SKM-1 (cell line): ENCODE data around the gene CDK11A.
"Not testable (repeated sequence)": the region's sequence is repeated elsewhere in the genome, so short reads cannot be mapped to it uniquely, and the experiment has no call there.

Source experiments
- DNase-seq: peaks from one replicate; lab custom pipeline; 2025; ENCODE audit not compliant: unreplicated experiment; lab: John Stamatoyannopoulos, UW

CDK11A gene

GRCh38 chr1:1664318-1664717 lies 59.8 kb downstream of the CDK11A start:
- DNase-seq, result not testable (repeated sequence)

DNA sequence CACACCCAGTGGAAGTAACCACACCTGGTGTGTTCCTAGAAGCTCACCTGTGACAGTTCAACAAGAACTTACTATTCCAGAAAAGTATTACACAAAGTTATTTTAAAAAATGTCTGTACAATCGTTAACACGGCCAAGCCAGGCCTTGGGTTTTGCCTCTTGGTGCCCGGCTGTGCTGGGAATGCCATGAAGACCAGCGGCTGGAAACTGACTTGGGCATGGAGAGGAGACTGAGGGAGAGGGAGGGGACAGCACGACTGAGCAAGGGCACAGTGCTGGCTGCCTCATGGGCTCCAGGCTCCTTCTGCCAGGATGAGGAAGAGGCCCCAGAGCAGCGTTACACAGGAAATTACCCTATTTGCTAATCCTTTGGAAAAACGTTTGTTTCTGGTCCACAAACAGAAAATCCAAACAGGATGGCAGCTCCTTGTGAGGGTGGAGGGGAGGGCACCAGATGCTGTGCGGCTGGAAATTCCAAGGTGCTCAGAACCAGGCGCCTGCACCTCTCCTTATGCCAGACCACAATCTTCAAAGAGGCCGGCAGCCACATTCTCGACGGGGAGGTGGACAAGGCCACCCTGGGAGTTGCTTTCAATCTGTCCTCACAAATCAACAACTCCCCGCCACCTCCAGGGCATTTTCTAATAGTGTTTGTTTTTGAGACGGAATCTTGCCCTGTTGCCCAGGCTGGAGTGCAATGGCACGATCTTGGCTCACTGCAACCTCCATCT lies 61.2 kb downstream of the CDK11A start:
- DNase-seq, result not testable (repeated sequence)

DNA sequence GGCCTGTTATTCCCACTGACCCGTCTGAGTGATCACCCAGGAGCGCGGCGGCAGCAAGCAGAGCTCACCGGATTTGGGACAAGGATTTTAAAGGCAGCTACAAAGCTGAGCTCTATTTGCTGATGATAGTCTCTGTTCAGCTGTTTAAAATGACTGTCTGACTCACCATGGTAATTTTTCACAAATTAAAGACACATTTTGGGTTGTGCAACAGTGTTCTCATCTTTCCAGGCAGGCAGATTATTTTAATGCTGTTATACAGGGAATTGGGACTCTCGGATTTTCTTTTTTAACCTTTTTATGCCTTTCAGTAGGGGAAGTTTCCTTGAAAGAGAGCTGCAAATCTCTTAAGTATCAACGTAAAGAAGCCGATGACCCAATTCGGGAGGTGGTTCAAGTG lies 61.8 kb downstream of the CDK11A start:
- DNase-seq, result not testable (repeated sequence)

GRCh38 chr1:1658583-1659549 lies 65.3 kb downstream of the CDK11A start, which contains the start of gene CDK11B:
CDK11B (minus strand) TSS chr1:1659004; CDS start chr1:1657485, 1,519 bp downstream.
- DNase-seq, result peak; percentile 85
